ENCODE results near the gene PIK3C2A. TPM values are rescaled to one million over a fixed set of nuclear protein-coding genes. Genes with fewer than 3 reads are reported as not detected.

Gene PIK3C2A
- total and polyA plus RNA-seq, 2 of the 8 experiments (the other 6 are each of a cell fraction or from before 2014, with no cell fraction given): 20.1 to 127 TPM

DNA sequence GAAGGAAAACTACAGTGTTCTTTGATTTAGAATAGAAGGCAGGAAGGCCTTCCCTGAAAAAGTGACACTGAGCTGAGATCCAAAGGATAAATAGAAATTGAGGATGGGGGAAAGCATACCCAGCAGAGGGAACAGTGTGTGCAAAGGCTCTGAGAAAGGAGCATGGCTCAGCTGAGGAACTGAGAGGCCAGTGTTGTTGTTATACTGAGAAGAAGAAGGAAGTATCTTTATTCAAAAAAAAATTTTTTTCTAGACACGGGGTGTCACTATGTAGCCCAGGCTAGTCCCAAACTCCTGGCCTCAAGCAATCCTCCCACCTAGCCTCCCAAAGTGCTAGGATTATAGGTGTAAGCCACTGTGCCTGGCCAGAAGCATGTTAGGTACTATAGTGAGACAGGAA lies 3.5 kb upstream of the PIK3C2A start:
- Histone ChIP-seq H3K9ac (replicated peaks in 1 of 4; ENCODE audit: extremely low read depth in 1 of 4, low read depth in 3 of 4, low read length in 3 of 4) (no peak overlapping the region), H2BK20ac (ENCODE audit: low read length) (no peak overlapping the region), H4K8ac (ENCODE audit: extremely low read depth, insufficient read depth, low read length) (no peak overlapping the region), H3K79me2 (ENCODE audit: control insufficient read depth in 1 of 2, insufficient read depth in 2 of 2, low read length in 2 of 2) (peaks cover 12% of the 10 kb centered on the region in 2 experiments), H2BK5ac (ENCODE audit: low read depth, low read length) (no peak overlapping the region), H3K9me3 (ENCODE audit: insufficient read depth in 2 of 2, low read depth in 1 of 2, low read length in 1 of 2) (peaks cover 5 to 6% of the 10 kb centered on the region in 2 experiments; a peak in 2 of 4 replicates), H3K79me1 (ENCODE audit: low read depth, low read length) (no peaks in the 10 kb centered on the region), H3K18ac (ENCODE audit: extremely low read depth, low read length) (no peak overlapping the region), H2BK12ac (ENCODE audit: low read depth, low read length) (no peak overlapping the region), H3K27ac (ENCODE audit: low read depth, low read length) (no peak overlapping the region), H4K91ac (replicated peaks; ENCODE audit: insufficient read length, low read length) (no peak overlapping the region), H2BK15ac (ENCODE audit: low read length) (no peak overlapping the region), H3K14ac (ENCODE audit: insufficient read length) (no peak overlapping the region), H3K27me3 (replicated peaks in 1 of 4; ENCODE audit: control insufficient read depth in 3 of 4, extremely low read depth in 1 of 4, insufficient read depth in 3 of 4, low read length in 3 of 4) (no peaks in the 10 kb centered on the region), H3K36me3 (ENCODE audit: control insufficient read depth in 2 of 4, insufficient read depth in 4 of 4, low read length in 3 of 4) (peaks cover 0 to 5% (median 1%) of the 10 kb centered on the region in 4 experiments; a peak in 4 of 8 replicates), H3K4me3 (ENCODE audit: extremely low read depth in 1 of 4, insufficient read depth in 2 of 4, low read depth in 3 of 4, low read length in 4 of 4) (no peak overlapping the region), H2BK120ac (replicated peaks; ENCODE audit: low read depth, low read length) (no peak overlapping the region), H3K56ac (replicated peaks; ENCODE audit: insufficient read length, low read depth, low read length) (no peak overlapping the region), H2AK5ac (ENCODE audit: low read depth, low read length) (no peak overlapping the region), H3K4ac (replicated peaks; ENCODE audit: insufficient read length, low read depth, low read length) (no peak overlapping the region), H4K20me1 (replicated peaks in 1 of 2; ENCODE audit: control insufficient read depth in 1 of 2, insufficient read depth in 2 of 2, low read length in 2 of 2) (no peaks in the 10 kb centered on the region), H2AFZ (ENCODE audit: low read length) (no peak overlapping the region), H4K5ac (ENCODE audit: insufficient read length, low read depth, low read length) (no peak overlapping the region), H3K4me1 (replicated peaks in 1 of 4; ENCODE audit: control insufficient read depth in 3 of 4, insufficient read depth in 4 of 4, low read length in 3 of 4) (no peaks in the 10 kb centered on the region; a peak in 2 of 7 replicates), H3K23ac (ENCODE audit: insufficient read length) (no peak overlapping the region), H3K4me2 (ENCODE audit: insufficient read depth in 1 of 2, low read depth in 2 of 2, low read length in 2 of 2) (no peak overlapping the region), H3K23me2 (ENCODE audit: low read depth, low read length) (peaks cover 10% of the 10 kb centered on the region)
- 91% methylated on average over 1 of the region's 1 CpG; no CpG with 5 or more reads in 1 of the 2 experiments for WGBS, 2 experiments (ENCODE audit: extremely low coverage in 1 of 2, insufficient coverage in 1 of 2, insufficient read length in 1 of 2, insufficient replicate concordance in 2 of 2, low coverage in 1 of 2, low lambda C conversion rate in 2 of 2, missing lambda C conversion rate in 1 of 2)
- ChIA-PET POLR2A (ENCODE audit: partially characterized antibody) (interaction anchor here (2.0 kb wide), 1 partner anchor 10 kb away, joined by 6 read pairs; no protein-coding TSS in a partner anchor), CTCF (ENCODE audit: partially characterized antibody) (interaction anchor here (0.7 to 2.6 kb wide), 2 partner anchors 11 to 18 kb away, joined by 3 to 10 read pairs; no protein-coding TSS in a partner anchor)
- DNase-seq (ENCODE audit: low read depth in 1 of 2, low spot score in 2 of 2) (no peak), FAIRE-seq (no peak)
- TF ChIP-seq CTBP2 (IDR thresholded peaks at IDR 0.05; ENCODE audit: borderline replicate concordance, insufficient read depth, insufficient read length, low read length): no peak
- no peak for TF ChIP-seq HDAC2 (IDR thresholded peaks at IDR 0.05; ENCODE audit: borderline replicate concordance in 1 of 2, low read depth in 2 of 2, low read length in 2 of 2)
- TF ChIP-seq SIX5 (IDR thresholded peaks at IDR 0.05; ENCODE audit: low read depth, low read length): no peak
- no peak for TF ChIP-seq NANOG (IDR thresholded peaks at IDR 0.05; ENCODE audit: insufficient read depth, low read depth, low read length, poor library complexity, severe bottlenecking)
- no peak for TF ChIP-seq E2F6 (IDR thresholded peaks at IDR 0.05)
- TF ChIP-seq CHD1 (IDR thresholded peaks at IDR 0.05; ENCODE audit: low read depth, low read length): no peak
- no peak for TF ChIP-seq POLR2AphosphoS5 (IDR thresholded peaks at IDR 0.05; ENCODE audit: low read depth, low read length)
- no peak for TF ChIP-seq CBX5 (IDR thresholded peaks at IDR 0.05; ENCODE audit: low read depth, low read length)
- TF ChIP-seq KDM4A (IDR thresholded peaks at IDR 0.05; ENCODE audit: low read depth, low read length, severe bottlenecking): no peak
- no peak for TF ChIP-seq BCL11A (IDR thresholded peaks at IDR 0.05; ENCODE audit: low read depth in 2 of 2, low read length in 2 of 2)
- no peak for TF ChIP-seq NRF1 (IDR thresholded peaks at IDR 0.05; ENCODE audit: low read depth, low read length)

All from H1 (cell line).